GM21825 (cell line): ENCODE results near the gene TPCN1.

Source experiments
- ATAC-seq: cut with Tn5 transposase; IDR thresholded peaks from one replicate; pipeline ENCODE4 v1.9.1; 2021; ENCODE audit warnings: mild to moderate bottlenecking, moderate library complexity; ENCODE audit not compliant: unreplicated experiment

Gene TPCN1

GRCh38 chr12:113239811-113240331 lies 18.6 kb downstream of the TPCN1 start:
- no peak for ATAC-seq

GRCh38 chr12:113240395-113240794 lies 19.1 kb downstream of the TPCN1 start:
- peak; percentile 67 for ATAC-seq

GRCh38 chr12:113241191-113242025 lies 20.1 kb downstream of the TPCN1 start:
- no peak for ATAC-seq

GRCh38 chr12:113242026-113242418 lies 20.8 kb downstream of the TPCN1 start:
- ATAC-seq: no peak

GRCh38 chr12:113242560-113242959 lies 21.3 kb downstream of the TPCN1 start:
- ATAC-seq: no peak

- no peak for ATAC-seq
Observed at GRCh38 chr12:113244047-113244460, 22.8 kb downstream of the TPCN1 start.

- no peak for ATAC-seq
Observed at GRCh38 chr12:113244478-113244958, 23.3 kb downstream of the TPCN1 start.

GRCh38 chr12:113245695-113246477 lies 24.6 kb downstream of the TPCN1 start:
- no peak for ATAC-seq

GRCh38 chr12:113246478-113247122 lies 25.3 kb downstream of the TPCN1 start:
- no peak for ATAC-seq

GRCh38 chr12:113247123-113248050 lies 26.1 kb downstream of the TPCN1 start:
- no peak for ATAC-seq

GRCh38 chr12:113248051-113248825 lies 27.0 kb downstream of the TPCN1 start:
- no peak for ATAC-seq

- ATAC-seq: no peak
Observed at GRCh38 chr12:113248842-113249435, 27.7 kb downstream of the TPCN1 start.

GRCh38 chr12:113249546-113249945 lies 28.3 kb downstream of the TPCN1 start:
- no peak for ATAC-seq

- ATAC-seq: no peak
Observed at GRCh38 chr12:113250045-113250444, 28.8 kb downstream of the TPCN1 start.

- ATAC-seq: no peak
Observed at GRCh38 chr12:113251404-113252070, 30.3 kb downstream of the TPCN1 start.

GRCh38 chr12:113252494-113252893 lies 31.2 kb downstream of the TPCN1 start:
- ATAC-seq: no peak

- ATAC-seq: no peak
Observed at GRCh38 chr12:113253532-113254285, 32.4 kb downstream of the TPCN1 start.

GRCh38 chr12:113254298-113254697 lies 33.0 kb downstream of the TPCN1 start:
- ATAC-seq: no peak
